Posterior vena cava (tissue), 2 donors: ENCODE measurements around the gene ACOT4. TPM values are rescaled to one million over a fixed set of nuclear protein-coding genes. Genes with fewer than 3 reads are reported as not detected.
"Not testable (repeated sequence)": the region's sequence is repeated elsewhere in the genome, so short reads cannot be mapped to it uniquely, and the experiment has no call there.

Experiments
- DNase-seq: peaks from one replicate; pipeline ENCODE4 v3.0.0-alpha.2; 2020; ENCODE audit warnings: low spot score
- intact Hi-C, 2 donors: fragments of 100-400 bp; cut with DNase I; formaldehyde crosslinking; loops; one replicate each; pipeline versions ENCODE4 v1.14.1 to v1.14.2; 2022 to 2023
- total RNA-seq, 2 donors: library from RNA; stranded (reverse); fragmentation: NEBNext Ultra II Directional; extraction: Animal tissue kit (Norgen Biotek cat#: 25700); gene quantifications; one replicate each; pipeline ENCODE4 v1.2.1, GENCODE V29; 2021
- donor health status: DM: yes; HTN: yes; CAD: no.
- donor health status: DM: yes; HTN: yes; CAD: no.

ACOT4 gene
- total RNA-seq, 2 donors from 2014 or later = 0.33 to 1.8 TPM

GRCh38 chr14:73573740-73574139, 17.9 kb upstream of the ACOT4 start:
- intact Hi-C loops = loop anchor here in 1 of 2 donors (10.0 kb wide), 1 partner anchor 69 kb away; no protein-coding TSS in a partner anchor
- not testable (repeated sequence) for DNase-seq

GRCh38 chr14:73574251-73574650, 17.4 kb upstream of the ACOT4 start:
- intact Hi-C loops = loop anchor here in 1 of 2 donors (10.0 kb wide), 1 partner anchor 69 kb away; no protein-coding TSS in a partner anchor
- DNase-seq = not testable (repeated sequence)

- intact Hi-C loops = loop anchor here in 1 of 2 donors (10.0 kb wide), 1 partner anchor 72 kb away; no protein-coding TSS in a partner anchor
- DNase-seq = no peak
Observed at GRCh38 chr14:73576391-73576790, 15.3 kb upstream of the ACOT4 start.

GRCh38 chr14:73577214-73577613, 14.5 kb upstream of the ACOT4 start:
- intact Hi-C loops = loop anchor here in 1 of 2 donors (10.0 kb wide), 1 partner anchor 72 kb away; no protein-coding TSS in a partner anchor
- not testable (repeated sequence) for DNase-seq

GRCh38 chr14:73582102-73582979, 9.3 kb upstream of the ACOT4 start:
- intact Hi-C loops, DNase-seq: not testable (repeated sequence)

- no peak for DNase-seq
- intact Hi-C loops = no loop called here
Observed at GRCh38 chr14:73588695-73589094, 3.0 kb upstream of the ACOT4 start.

GRCh38 chr14:73589116-73589515, 2.6 kb upstream of the ACOT4 start:
- no peak for DNase-seq
- intact Hi-C loops = no loop called here

- DNase-seq, intact Hi-C loops: not testable (repeated sequence)
Observed at GRCh38 chr14:73590673-73591004, 1.0 kb upstream of the ACOT4 start.

- intact Hi-C loops = no loop called here
- DNase-seq = no peak
Observed at GRCh38 chr14:73594491-73594890, 2.8 kb downstream of the ACOT4 start.

- DNase-seq = no peak
- intact Hi-C loops = no loop called here
Observed at GRCh38 chr14:73599499-73599898, 7.8 kb downstream of the ACOT4 start.

GRCh38 chr14:73602994-73603393, 11.3 kb downstream of the ACOT4 start:
- DNase-seq = no peak
- intact Hi-C loops = no loop called here

GRCh38 chr14:73606271-73606670, 14.6 kb downstream of the ACOT4 start:
- intact Hi-C loops = no loop called here
- no peak for DNase-seq

GRCh38 chr14:73607241-73607640, 15.6 kb downstream of the ACOT4 start:
- intact Hi-C loops = no loop called here
- peak; percentile 19 for DNase-seq

GRCh38 chr14:73610687-73611086, 19.0 kb downstream of the ACOT4 start:
- DNase-seq = no peak
- intact Hi-C loops = no loop called here

- intact Hi-C loops = no loop called here
- DNase-seq = peak; percentile 92
Observed at GRCh38 chr14:73612339-73613045, 20.8 kb downstream of the ACOT4 start, which contains the start of gene ACOT6. Gene ACOT6 (plus strand): TSS chr14:73612517. CDS start chr14:73612572, 55 bp downstream.

- DNase-seq = no peak
- intact Hi-C loops = no loop called here
Observed at GRCh38 chr14:73613046-73613383, 21.3 kb downstream of the ACOT4 start.

GRCh38 chr14:73613419-73613963, 21.8 kb downstream of the ACOT4 start:
- DNase-seq = no peak
- intact Hi-C loops = no loop called here

GRCh38 chr14:73616831-73617230, 25.2 kb downstream of the ACOT4 start:
- intact Hi-C loops = no loop called here
- no peak for DNase-seq

- intact Hi-C loops = no loop called here
- DNase-seq = no peak
Observed at GRCh38 chr14:73619524-73619923, 27.9 kb downstream of the ACOT4 start.

- DNase-seq = no peak
- intact Hi-C loops = no loop called here
Observed at GRCh38 chr14:73620268-73620667, 28.6 kb downstream of the ACOT4 start.
